ENCODE data around the gene HCFC1R1. TPM values are rescaled to one million over a fixed set of nuclear protein-coding genes. Genes with fewer than 3 reads are reported as not detected.
A peak's percentile ranks its signal among the peaks of the same experiment; 100 is the strongest.

Gene HCFC1R1
- total RNA-seq, 1 experiment from 2014 or later: 20.4 TPM

GRCh38 chr16:2991566-2992261 is 32.0 kb downstream of the HCFC1R1 start:
- TF ChIP-seq CTCF (IDR thresholded peaks at IDR 0.05; ENCODE audit: unreplicated experiment): no peak
- DNase-seq (ENCODE audit: unreplicated experiment): peak; percentile 6
- ChIA-PET POLR2A (interaction anchor here (1.2 to 2.4 kb wide), 3 partner anchors 12 to 29 kb away, joined by 4 to 12 read pairs (median 5); partner anchors contain the start of gene TNFRSF12A), CTCF (interaction anchor here (0.6 to 0.7 kb wide), 3 partner anchors 40 to 1236 kb away, joined by 3 to 6 read pairs (median 6); no protein-coding TSS in a partner anchor)
- intact Hi-C loops (cut with micrococcal nuclease): no loop called here
- H3K27me3 Mint-ChIP-seq (ENCODE audit: insufficient read depth, unreplicated experiment): no peaks in the 10 kb centered on the region
- no TSS peak for BruUV-seq (replicated peaks)
- H3K4me3 Mint-ChIP-seq (ENCODE audit: unreplicated experiment): no peak overlapping the region
- H3K9me3 Mint-ChIP-seq (ENCODE audit: unreplicated experiment): no peaks in the 10 kb centered on the region
- H3K27ac Mint-ChIP-seq (ENCODE audit: low read depth, unreplicated experiment): no peak overlapping the region
- H3K36me3 Mint-ChIP-seq (ENCODE audit: insufficient read depth, unreplicated experiment): no peaks in the 10 kb centered on the region
- peaks cover 6% of the 10 kb centered on the region for H3K4me1 Mint-ChIP-seq (ENCODE audit: insufficient read depth, unreplicated experiment)

- intact Hi-C loops (cut with micrococcal nuclease): no loop called here
- no peak for TF ChIP-seq CTCF (IDR thresholded peaks at IDR 0.05; ENCODE audit: unreplicated experiment)
- Mint-ChIP-seq H3K4me1 (ENCODE audit: insufficient read depth, unreplicated experiment) (peaks cover 6% of the 10 kb centered on the region), H3K4me3 (ENCODE audit: unreplicated experiment) (no peak overlapping the region), H3K27ac (ENCODE audit: low read depth, unreplicated experiment) (no peak overlapping the region), H3K27me3 (ENCODE audit: insufficient read depth, unreplicated experiment) (no peaks in the 10 kb centered on the region), H3K9me3 (ENCODE audit: unreplicated experiment) (no peaks in the 10 kb centered on the region), H3K36me3 (ENCODE audit: insufficient read depth, unreplicated experiment) (no peaks in the 10 kb centered on the region)
- ChIA-PET POLR2A (interaction anchor here (1.2 to 2.4 kb wide), 3 partner anchors 13 to 30 kb away, joined by 4 to 12 read pairs (median 5); partner anchors contain the start of gene TNFRSF12A), CTCF (interaction anchor here (0.7 to 0.9 kb wide), 2 partner anchors 13 to 58 kb away, joined by 3 to 7 read pairs; no protein-coding TSS in a partner anchor)
- BruUV-seq (replicated peaks): no TSS peak
- peak; percentile 56 for DNase-seq (ENCODE audit: unreplicated experiment)
These were observed 32.9 kb downstream of the HCFC1R1 start for GRCh38 chr16:2990891-2991290.

DNA sequence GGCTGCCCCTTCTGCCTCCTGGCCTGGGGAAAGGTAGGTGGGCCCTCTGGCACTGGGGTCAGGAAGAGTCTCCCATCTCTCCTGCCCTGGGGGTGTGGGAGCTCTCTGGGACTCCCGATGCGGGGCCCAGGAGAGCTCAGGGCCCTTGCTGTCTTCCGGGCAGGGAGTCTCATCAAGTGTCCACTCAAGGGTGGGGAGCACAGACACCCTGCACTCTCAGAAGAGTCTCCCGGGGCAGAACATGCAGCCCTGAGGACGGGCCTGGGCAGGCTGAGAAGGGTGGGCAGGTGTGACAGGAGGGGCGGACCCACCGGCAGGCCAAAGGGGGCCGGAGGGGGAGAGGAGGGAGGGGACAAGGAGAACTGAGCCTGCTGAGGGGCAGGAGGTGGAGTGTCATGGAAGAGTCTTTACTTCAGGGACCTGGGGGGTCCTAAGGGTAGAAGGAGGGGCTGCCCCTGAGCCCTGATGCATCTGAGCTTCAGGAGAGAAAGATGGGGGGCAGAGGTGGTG is 35.1 kb downstream of the HCFC1R1 start:
- ChIA-PET CTCF (interaction anchor here (1.0 kb wide), 1 partner anchor 39 kb away, joined by 4 read pairs; no protein-coding TSS in a partner anchor), POLR2A (no interaction called here)
- Mint-ChIP-seq H3K36me3 (ENCODE audit: insufficient read depth, unreplicated experiment) (no peaks in the 10 kb centered on the region), H3K27ac (ENCODE audit: low read depth, unreplicated experiment) (no peak overlapping the region), H3K27me3 (ENCODE audit: insufficient read depth, unreplicated experiment) (no peaks in the 10 kb centered on the region), H3K4me3 (ENCODE audit: unreplicated experiment) (no peak overlapping the region), H3K4me1 (ENCODE audit: insufficient read depth, unreplicated experiment) (peaks cover 6% of the 10 kb centered on the region), H3K9me3 (ENCODE audit: unreplicated experiment) (no peaks in the 10 kb centered on the region)
- no peak for TF ChIP-seq CTCF (IDR thresholded peaks at IDR 0.05; ENCODE audit: unreplicated experiment)
- DNase-seq (ENCODE audit: unreplicated experiment): no peak
- BruUV-seq (replicated peaks): no TSS peak
- intact Hi-C loops (cut with micrococcal nuclease): no loop called here

- H3K27ac Mint-ChIP-seq (ENCODE audit: low read depth, unreplicated experiment): no peak overlapping the region
- peaks cover 4% of the 10 kb centered on the region for H3K4me1 Mint-ChIP-seq (ENCODE audit: insufficient read depth, unreplicated experiment)
- no peaks in the 10 kb centered on the region for H3K36me3 Mint-ChIP-seq (ENCODE audit: insufficient read depth, unreplicated experiment)
- TF ChIP-seq CTCF (IDR thresholded peaks at IDR 0.05; ENCODE audit: unreplicated experiment): no peak
- intact Hi-C loops (cut with micrococcal nuclease): no loop called here
- POLR2A ChIA-PET: no interaction called here
- CTCF ChIA-PET: interaction anchor here (1.0 kb wide), 1 partner anchor 40 kb away, joined by 4 read pairs; no protein-coding TSS in a partner anchor
- DNase-seq (ENCODE audit: unreplicated experiment): no peak
- no peaks in the 10 kb centered on the region for H3K9me3 Mint-ChIP-seq (ENCODE audit: unreplicated experiment)
- no TSS peak for BruUV-seq (replicated peaks)
- H3K4me3 Mint-ChIP-seq (ENCODE audit: unreplicated experiment): no peak overlapping the region
- no peaks in the 10 kb centered on the region for H3K27me3 Mint-ChIP-seq (ENCODE audit: insufficient read depth, unreplicated experiment)
These were observed 35.9 kb downstream of the HCFC1R1 start for GRCh38 chr16:2987833-2988232.
